HCT116 (cell line): ENCODE results near the gene ZNF746.
"Not testable (repeated sequence)": the region's sequence is repeated elsewhere in the genome, so short reads cannot be mapped to it uniquely, and the experiment has no call there.

Source experiments
- EZH2 ChIP-seq: fragments of 200-600 bp; sonication (generic); IDR thresholded peaks from 2 replicates; pipeline ENCODE4 v1.6.1; 2017; ENCODE audit warnings: antibody characterized with exemption, mixed run types
- EZH2phosphoT487 ChIP-seq: fragments of 200-600 bp; IDR thresholded peaks from 2 replicates; pipeline ENCODE4 v1.6.1; 2018; ENCODE audit warnings: antibody characterized with exemption, borderline replicate concordance
- POLR2A ChIP-seq: IDR thresholded peaks from 2 replicates; pipeline ENCODE4 v1.7.0; 2011; ENCODE audit warnings: borderline replicate concordance; ENCODE audit not compliant: insufficient read depth, insufficient read length; ENCODE audit errors: extremely low read depth
- POLR2AphosphoS5 ChIP-seq: IDR thresholded peaks from 2 replicates; pipeline ENCODE4 v1.6.1; 2011; ENCODE audit warnings: mild to moderate bottlenecking, low read depth, low read length, moderate library complexity
- RAD21 ChIP-seq: IDR thresholded peaks from 2 replicates; pipeline ENCODE4 v1.6.1; 2012; ENCODE audit warnings: low read depth, mild to moderate bottlenecking
- SIN3A ChIP-seq: IDR thresholded peaks from 2 replicates; pipeline ENCODE4 v1.6.1; 2012; ENCODE audit warnings: low read depth
- SRF ChIP-seq: IDR thresholded peaks from 2 replicates; pipeline ENCODE4 v1.6.1; 2012; ENCODE audit warnings: low read depth
- YY1 ChIP-seq: IDR thresholded peaks from 2 replicates; pipeline ENCODE4 v1.6.1; 2011; ENCODE audit warnings: low read length, low read depth, moderate library complexity, mild to moderate bottlenecking; ENCODE audit not compliant: insufficient replicate concordance; ENCODE audit errors: extremely low read depth
- ZFX ChIP-seq: fragments of 450-650 bp; IDR thresholded peaks from 2 replicates; pipeline ENCODE4 v1.6.1; 2017
- TF ChIP-seq, protein P1 (sequence below), 3 experiments: fragments of 200-600 bp in 1 of 3; sonication (generic) in 1 of 3; IDR thresholded peaks in 2 of 3; conservative IDR thresholded peaks in 1 of 3; 2 replicates each; pipeline ENCODE4 v1.5.1; 2012 to 2017; ENCODE audit warnings: low read depth in 2 of 3, low read length in 2 of 3, antibody characterized with exemption in 1 of 3, borderline replicate concordance in 1 of 3, control low read depth in 1 of 3, mild to moderate bottlenecking in 1 of 3, mixed read lengths in 1 of 3, mixed run types in 1 of 3, moderate library complexity in 1 of 3; ENCODE audit not compliant: insufficient read depth in 1 of 3
- TF ChIP-seq, protein P2 (sequence below): IDR thresholded peaks from 2 replicates; pipeline ENCODE4 v1.6.1; 2012; ENCODE audit warnings: low read depth
- TF ChIP-seq, protein P3 (sequence below): IDR thresholded peaks from 2 replicates; pipeline ENCODE4 v1.6.1; 2012
- TF ChIP-seq, protein P4 (sequence below): IDR thresholded peaks from 2 replicates; pipeline ENCODE4 v1.6.1; 2012
- TF ChIP-seq, protein P5 (sequence below): IDR thresholded peaks from 2 replicates; pipeline ENCODE4 v1.6.1; 2011; ENCODE audit warnings: mild to moderate bottlenecking, low read length, moderate library complexity; ENCODE audit not compliant: insufficient replicate concordance; ENCODE audit errors: extremely low read depth

DNA sequence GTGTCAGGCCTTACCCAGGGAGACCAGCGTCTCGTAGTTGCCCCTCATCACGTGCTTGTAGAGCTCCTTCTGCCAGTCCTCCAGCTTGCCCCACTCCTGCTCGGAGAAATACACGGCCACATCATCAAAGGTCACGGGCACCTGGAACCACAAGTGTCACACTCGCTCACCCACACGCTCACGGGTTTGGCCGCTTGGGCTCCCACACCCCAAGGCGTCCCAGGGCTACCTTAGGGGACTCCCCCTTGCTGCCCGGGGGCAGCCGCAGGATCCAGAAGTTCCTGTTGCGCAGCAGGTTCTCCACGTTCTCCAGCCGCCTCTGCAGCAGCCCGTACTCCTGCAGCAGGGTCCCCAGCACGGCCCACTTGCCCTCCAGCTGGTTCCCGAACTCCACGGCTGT, 3.6 kb downstream of the ZNF746 start:
- TF ChIP-seq RAD21, POLR2A, ZFX, YY1, EZH2phosphoT487, EZH2, POLR2AphosphoS5, SRF, SIN3A: not testable (repeated sequence)
- TF ChIP-seq, protein P1, sequence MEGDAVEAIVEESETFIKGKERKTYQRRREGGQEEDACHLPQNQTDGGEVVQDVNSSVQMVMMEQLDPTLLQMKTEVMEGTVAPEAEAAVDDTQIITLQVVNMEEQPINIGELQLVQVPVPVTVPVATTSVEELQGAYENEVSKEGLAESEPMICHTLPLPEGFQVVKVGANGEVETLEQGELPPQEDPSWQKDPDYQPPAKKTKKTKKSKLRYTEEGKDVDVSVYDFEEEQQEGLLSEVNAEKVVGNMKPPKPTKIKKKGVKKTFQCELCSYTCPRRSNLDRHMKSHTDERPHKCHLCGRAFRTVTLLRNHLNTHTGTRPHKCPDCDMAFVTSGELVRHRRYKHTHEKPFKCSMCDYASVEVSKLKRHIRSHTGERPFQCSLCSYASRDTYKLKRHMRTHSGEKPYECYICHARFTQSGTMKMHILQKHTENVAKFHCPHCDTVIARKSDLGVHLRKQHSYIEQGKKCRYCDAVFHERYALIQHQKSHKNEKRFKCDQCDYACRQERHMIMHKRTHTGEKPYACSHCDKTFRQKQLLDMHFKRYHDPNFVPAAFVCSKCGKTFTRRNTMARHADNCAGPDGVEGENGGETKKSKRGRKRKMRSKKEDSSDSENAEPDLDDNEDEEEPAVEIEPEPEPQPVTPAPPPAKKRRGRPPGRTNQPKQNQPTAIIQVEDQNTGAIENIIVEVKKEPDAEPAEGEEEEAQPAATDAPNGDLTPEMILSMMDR (IDR thresholded peaks at IDR 0.05 in 2 of 3, conservative IDR thresholded peaks at IDR 0.05 in 1 of 3; ENCODE audit: borderline replicate concordance in 1 of 3, insufficient read depth in 1 of 3, low read depth in 2 of 3, low read length in 2 of 3), result not testable (repeated sequence)
- TF ChIP-seq, protein P2, sequence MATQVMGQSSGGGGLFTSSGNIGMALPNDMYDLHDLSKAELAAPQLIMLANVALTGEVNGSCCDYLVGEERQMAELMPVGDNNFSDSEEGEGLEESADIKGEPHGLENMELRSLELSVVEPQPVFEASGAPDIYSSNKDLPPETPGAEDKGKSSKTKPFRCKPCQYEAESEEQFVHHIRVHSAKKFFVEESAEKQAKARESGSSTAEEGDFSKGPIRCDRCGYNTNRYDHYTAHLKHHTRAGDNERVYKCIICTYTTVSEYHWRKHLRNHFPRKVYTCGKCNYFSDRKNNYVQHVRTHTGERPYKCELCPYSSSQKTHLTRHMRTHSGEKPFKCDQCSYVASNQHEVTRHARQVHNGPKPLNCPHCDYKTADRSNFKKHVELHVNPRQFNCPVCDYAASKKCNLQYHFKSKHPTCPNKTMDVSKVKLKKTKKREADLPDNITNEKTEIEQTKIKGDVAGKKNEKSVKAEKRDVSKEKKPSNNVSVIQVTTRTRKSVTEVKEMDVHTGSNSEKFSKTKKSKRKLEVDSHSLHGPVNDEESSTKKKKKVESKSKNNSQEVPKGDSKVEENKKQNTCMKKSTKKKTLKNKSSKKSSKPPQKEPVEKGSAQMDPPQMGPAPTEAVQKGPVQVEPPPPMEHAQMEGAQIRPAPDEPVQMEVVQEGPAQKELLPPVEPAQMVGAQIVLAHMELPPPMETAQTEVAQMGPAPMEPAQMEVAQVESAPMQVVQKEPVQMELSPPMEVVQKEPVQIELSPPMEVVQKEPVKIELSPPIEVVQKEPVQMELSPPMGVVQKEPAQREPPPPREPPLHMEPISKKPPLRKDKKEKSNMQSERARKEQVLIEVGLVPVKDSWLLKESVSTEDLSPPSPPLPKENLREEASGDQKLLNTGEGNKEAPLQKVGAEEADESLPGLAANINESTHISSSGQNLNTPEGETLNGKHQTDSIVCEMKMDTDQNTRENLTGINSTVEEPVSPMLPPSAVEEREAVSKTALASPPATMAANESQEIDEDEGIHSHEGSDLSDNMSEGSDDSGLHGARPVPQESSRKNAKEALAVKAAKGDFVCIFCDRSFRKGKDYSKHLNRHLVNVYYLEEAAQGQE, result not testable (repeated sequence)
- TF ChIP-seq, protein P3, sequence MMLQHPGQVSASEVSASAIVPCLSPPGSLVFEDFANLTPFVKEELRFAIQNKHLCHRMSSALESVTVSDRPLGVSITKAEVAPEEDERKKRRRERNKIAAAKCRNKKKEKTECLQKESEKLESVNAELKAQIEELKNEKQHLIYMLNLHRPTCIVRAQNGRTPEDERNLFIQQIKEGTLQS, result not testable (repeated sequence)
- TF ChIP-seq, protein P4, sequence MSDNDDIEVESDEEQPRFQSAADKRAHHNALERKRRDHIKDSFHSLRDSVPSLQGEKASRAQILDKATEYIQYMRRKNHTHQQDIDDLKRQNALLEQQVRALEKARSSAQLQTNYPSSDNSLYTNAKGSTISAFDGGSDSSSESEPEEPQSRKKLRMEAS, result not testable (repeated sequence)
- TF ChIP-seq, protein P5, sequence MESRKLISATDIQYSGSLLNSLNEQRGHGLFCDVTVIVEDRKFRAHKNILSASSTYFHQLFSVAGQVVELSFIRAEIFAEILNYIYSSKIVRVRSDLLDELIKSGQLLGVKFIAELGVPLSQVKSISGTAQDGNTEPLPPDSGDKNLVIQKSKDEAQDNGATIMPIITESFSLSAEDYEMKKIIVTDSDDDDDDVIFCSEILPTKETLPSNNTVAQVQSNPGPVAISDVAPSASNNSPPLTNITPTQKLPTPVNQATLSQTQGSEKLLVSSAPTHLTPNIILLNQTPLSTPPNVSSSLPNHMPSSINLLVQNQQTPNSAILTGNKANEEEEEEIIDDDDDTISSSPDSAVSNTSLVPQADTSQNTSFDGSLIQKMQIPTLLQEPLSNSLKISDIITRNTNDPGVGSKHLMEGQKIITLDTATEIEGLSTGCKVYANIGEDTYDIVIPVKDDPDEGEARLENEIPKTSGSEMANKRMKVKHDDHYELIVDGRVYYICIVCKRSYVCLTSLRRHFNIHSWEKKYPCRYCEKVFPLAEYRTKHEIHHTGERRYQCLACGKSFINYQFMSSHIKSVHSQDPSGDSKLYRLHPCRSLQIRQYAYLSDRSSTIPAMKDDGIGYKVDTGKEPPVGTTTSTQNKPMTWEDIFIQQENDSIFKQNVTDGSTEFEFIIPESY, result not testable (repeated sequence)
